Heart right ventricle (tissue), 16 donors: ENCODE measurements around the gene CREG1. TPM values are rescaled to one million over a fixed set of nuclear protein-coding genes. Genes with fewer than 3 reads are reported as not detected.

Experiments used
- ATAC-seq, 8 donors: fragments of 200-7000 bp; cut with Tn5 transposase; one replicate each; pipeline ENCODE4 v1.9.1; 2020; ENCODE audit warnings: mild to moderate bottlenecking in 8 of 8, moderate library complexity in 8 of 8, moderate number of reproducible peaks in 1 of 8
- DNase-seq, 2 donors: peaks; one replicate each; pipeline ENCODE4 v3.0.0-alpha.2; 2020
- H3K27ac ChIP-seq, 10 donors: fragments of 200-600 bp; sonication (generic) in 2 of 10; one replicate each; pipeline versions ENCODE4 v1.5.0 to v1.8.0; 2020 to 2022; ENCODE audit warnings: mild to moderate bottlenecking in 3 of 10
- H3K27me3 ChIP-seq, 7 donors: fragments of 200-600 bp; one replicate each; pipeline ENCODE4 v1.8.0; 2021 to 2022; ENCODE audit warnings: mild to moderate bottlenecking in 2 of 7
- H3K36me3 ChIP-seq, 9 donors: fragments of 200-600 bp; sonication (generic) in 1 of 9; one replicate each; pipeline versions ENCODE4 v1.5.0 to v1.8.0; 2020 to 2022; ENCODE audit warnings: mild to moderate bottlenecking in 2 of 9
- H3K4me1 ChIP-seq, 9 donors: fragments of 200-600 bp; sonication (generic) in 1 of 9; one replicate each; pipeline versions ENCODE4 v1.5.0 to v1.8.0; 2020 to 2022; ENCODE audit warnings: mild to moderate bottlenecking in 4 of 9
- H3K4me3 ChIP-seq, 10 donors: fragments of 200-600 bp; sonication (generic) in 2 of 10; one replicate each; pipeline versions ENCODE4 v1.5.0 to v1.8.0; 2020 to 2022; ENCODE audit warnings: mild to moderate bottlenecking in 7 of 10, moderate library complexity in 2 of 10
- H3K9me3 ChIP-seq, 11 donors: fragments of 200-600 bp in 10 of 11; sonication (generic) in 2 of 11; one replicate each; pipeline versions ENCODE4 v1.5.0 to v1.8.0; 2013 to 2022; ENCODE audit warnings: mild to moderate bottlenecking in 2 of 11, control low read depth in 1 of 11, moderate library complexity in 1 of 11
- CTCF ChIP-seq, 9 donors: fragments of 200-600 bp; sonication (generic) in 2 of 9; IDR thresholded peaks; one replicate each; pipeline versions ENCODE4 v1.5.0 to v1.8.0; 2021 to 2022; ENCODE audit warnings: antibody characterized with exemption in 9 of 9, mild to moderate bottlenecking in 5 of 9, moderate library complexity in 1 of 9
- WGBS, 2 donors: extraction: QIAGEN DNeasy Blood & Tissue Kit; methylation state at CpG; one replicate each; pipeline ENCODE4 v1.1.7; 2013; ENCODE audit warnings: inconsistent platforms in 1 of 2; 5-methylcytosine and 5-hydroxymethylcytosine counted together
- intact Hi-C, 10 donors: fragments of 100-400 bp; cut with DNase I; formaldehyde crosslinking; loops; one replicate each; pipeline versions ENCODE4 v1.11.1 to v1.14.2; 2022
- polyA plus RNA-seq, 2 donors: library from polyadenylated mRNA; stranded (reverse); fragments of 200-250 nt; gene quantifications; one replicate each; pipeline ENCODE4 v1.2.3, GENCODE V29; 2013
- total RNA-seq, 10 donors: library from RNA; stranded (reverse); fragmentation: NEBNext Ultra II Directional in 3 of 10; extraction: Animal tissue kit (Norgen Biotek cat#: 25700) in 3 of 10; gene quantifications; one replicate each; pipeline versions ENCODE4 v1.2.1 to v1.2.4, GENCODE V29; 2021 to 2023
- donor health status: Arrhythmogenic right ventricular cardiomyopathy.
- donor health status: ischemic (EF 13 %, LVEDD 7.1; RV severe dilation, severe dysfunction).
- donor health status: healthy with polysubstance abuse.
- donor health status: DM: no; HTN: yes; CAD: no.
- donor health status: DM: no; HTN: no; CAD: no.
- donor health status: ischemic (EF 25% LVEDD 6.9; RV normal size, moderate dysfunction).
- donor health status: ischemic (EF 25% LVEDD 5.7; RV mildly dilated, moderate dysfunction).
- donor health status: healthy.
- donor health status: DM: yes; HTN: yes; CAD: no.
- donor health status: Ischemic cardiomyopathy.
- donor health status: ischemic (EF 35%, LVEDD 5.7; RV mildly dilated, moderate dysfunction).
- donor health status: nonischemic (EF 11% LVEDD 7.7; RV severe dilation, severe dysfunction).
- donor health status: DM: yes; HTN: yes; CAD: no.
- donor health status: PGD.
- donor health status: ischemic (EF 29% LVEDD 5.4; RV normal size, mild dysfunction).
- donor health status: nonischemic (EF 23%, LVEDD 6.1; RV moderate dilation, normal function).

CREG1 gene
- total and polyA plus RNA-seq, 12 donors: 30.5 to 113 (median 70.2) TPM

- Histone ChIP-seq H3K36me3 (no peaks in the 10 kb centered on the region), H3K4me3 (no peak overlapping the region), H3K27me3 (no peaks in the 10 kb centered on the region), H3K9me3 (no peaks in the 10 kb centered on the region), H3K27ac (no peak overlapping the region), H3K4me1 (peaks cover 0 to 4% (median 0%) of the 10 kb centered on the region in 9 donors)
- no peak for DNase-seq
- no peak for ATAC-seq
- intact Hi-C loops: loop anchor here in 1 of 10 donors (10.0 kb wide), 1 partner anchor 232 kb away; no protein-coding TSS in a partner anchor
- TF ChIP-seq CTCF (IDR thresholded peaks at IDR 0.05): no peak
- WGBS, 2 donors: 97 to 99% methylated on average over 4 of the region's 4 CpGs
Observed at GRCh38 chr1:167582722-167583121, 29.2 kb upstream of the CREG1 start.

DNA sequence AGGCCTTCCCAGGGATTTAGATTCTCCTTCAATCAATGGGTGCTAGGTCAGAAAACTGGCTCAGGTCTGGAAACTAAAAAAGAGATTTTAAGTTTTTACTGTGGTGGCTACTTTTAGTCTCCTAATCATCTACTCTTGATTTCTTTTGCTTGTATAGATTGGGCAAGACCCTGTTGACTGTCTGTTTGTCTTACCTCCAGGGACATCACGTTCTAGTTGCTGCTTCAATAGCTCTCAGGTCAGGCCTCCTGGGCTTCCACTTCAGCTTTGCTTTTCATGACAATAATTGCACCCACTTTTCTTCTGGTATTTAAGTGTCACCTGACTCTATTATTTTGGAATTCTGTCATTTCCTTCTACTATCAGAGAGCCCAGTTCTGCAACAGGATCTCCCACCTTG, 28.5 kb upstream of the CREG1 start:
- ATAC-seq: no peak
- no peaks in the 10 kb centered on the region for H3K36me3 ChIP-seq
- no peaks in the 10 kb centered on the region for H3K9me3 ChIP-seq
- H3K4me3 ChIP-seq: no peak overlapping the region
- DNase-seq: no peak
- H3K27ac ChIP-seq: no peak overlapping the region
- TF ChIP-seq CTCF (IDR thresholded peaks at IDR 0.05): no peak
- no peaks in the 10 kb centered on the region for H3K27me3 ChIP-seq
- WGBS, 2 donors: 94% methylated on average over 1 of the region's 1 CpG
- H3K4me1 ChIP-seq: no peaks in the 10 kb centered on the region
- intact Hi-C loops: loop anchor here in 1 of 10 donors (10.0 kb wide), 1 partner anchor 233 kb away; no protein-coding TSS in a partner anchor

- H3K27me3 ChIP-seq: no peaks in the 10 kb centered on the region
- no peaks in the 10 kb centered on the region for H3K9me3 ChIP-seq
- no peak for TF ChIP-seq CTCF (IDR thresholded peaks at IDR 0.05)
- no peaks in the 10 kb centered on the region for H3K36me3 ChIP-seq
- DNase-seq (no peak), ATAC-seq (no peak)
- no peak overlapping the region for H3K27ac ChIP-seq
- WGBS, 2 donors: 54 to 62% methylated on average over 4 of the region's 4 CpGs
- H3K4me3 ChIP-seq: no peak overlapping the region
- no peaks in the 10 kb centered on the region for H3K4me1 ChIP-seq
- intact Hi-C loops: loop anchor here in 1 of 10 donors (10.0 kb wide), 1 partner anchor 235 kb away; no protein-coding TSS in a partner anchor
Observed at GRCh38 chr1:167579986-167580385, 26.4 kb upstream of the CREG1 start.

DNA sequence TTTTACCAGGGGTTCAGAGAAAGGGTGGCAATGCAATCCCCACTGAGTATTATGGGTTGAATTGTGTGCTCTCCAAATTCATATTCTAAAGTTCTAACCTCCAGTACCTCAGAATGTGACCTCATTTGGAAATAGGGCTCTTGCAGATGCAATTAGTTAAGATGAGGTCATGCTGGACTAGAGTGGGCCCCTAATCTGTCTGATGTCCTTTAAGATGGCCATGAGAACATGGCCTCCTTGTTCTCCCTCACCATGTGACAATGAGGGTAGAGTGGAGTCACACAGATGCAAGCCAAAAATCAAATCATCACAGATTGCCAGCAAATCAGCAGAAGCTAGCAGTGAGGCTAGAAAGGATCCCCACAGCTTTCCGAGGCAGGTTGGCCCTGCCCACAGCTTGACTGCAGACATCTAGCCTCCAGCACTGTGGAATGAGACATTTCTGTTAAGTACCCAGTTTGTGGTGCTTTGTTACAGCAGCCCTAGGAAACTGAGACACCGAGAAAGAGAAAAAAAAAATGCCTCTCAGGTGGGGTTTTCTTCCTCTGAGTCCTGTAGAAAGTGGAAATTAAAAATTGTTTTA, 25.5 kb upstream of the CREG1 start:
- no peaks in the 10 kb centered on the region for H3K9me3 ChIP-seq
- WGBS, 2 donors: 78 to 89% methylated on average over 2 of the region's 2 CpGs
- no peak for TF ChIP-seq CTCF (IDR thresholded peaks at IDR 0.05)
- H3K36me3 ChIP-seq: no peaks in the 10 kb centered on the region
- no peak overlapping the region for H3K27ac ChIP-seq
- ATAC-seq: peak in 1 of 8 donors; percentile 17
- H3K27me3 ChIP-seq: no peaks in the 10 kb centered on the region
- H3K4me1 ChIP-seq: no peaks in the 10 kb centered on the region
- intact Hi-C loops: no loop called here
- no peak for DNase-seq
- no peak overlapping the region for H3K4me3 ChIP-seq
